LNCaP clone FGC (cell line): ENCODE results near the gene TST.

ENCODE experiments used
- DNase-seq: peaks from one replicate; pipeline ENCODE4 v3.0.0-alpha.2; 2011; ENCODE audit warnings: low read depth
- H3K4me3 ChIP-seq: 2 replicates; pipeline ENCODE4 v1.5.1; 2011; ENCODE audit warnings: mild to moderate bottlenecking, low read depth, low read length, control low read depth
- TF ChIP-seq, protein P1 (sequence below): IDR thresholded peaks from 2 replicates; pipeline ENCODE4 v1.5.1; 2012; ENCODE audit warnings: mild to moderate bottlenecking; ENCODE audit not compliant: control insufficient read depth, insufficient read depth; ENCODE audit errors: extremely low read depth

TST gene

DNA sequence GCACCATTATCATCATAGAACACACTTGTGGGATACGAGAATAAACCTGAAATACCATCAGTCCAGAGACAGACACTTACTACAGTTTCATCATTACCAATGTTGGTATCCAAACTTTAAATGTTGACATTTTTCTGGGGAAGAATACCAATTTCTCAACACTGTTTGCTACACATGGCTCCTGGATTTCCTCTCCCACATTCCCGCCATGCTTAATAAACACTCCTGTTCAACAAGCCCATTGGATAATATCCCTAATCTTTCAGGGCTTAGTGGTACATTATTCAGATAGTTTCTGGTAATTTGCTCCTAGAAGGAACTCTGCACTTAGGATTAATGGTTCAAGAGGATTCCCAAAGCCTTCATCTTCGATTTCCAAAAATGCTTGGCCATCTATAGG is 57.6 kb downstream of the TST start:
- H3K4me3 ChIP-seq = no peak overlapping the region
- no peak for DNase-seq
- TF ChIP-seq, protein P1, sequence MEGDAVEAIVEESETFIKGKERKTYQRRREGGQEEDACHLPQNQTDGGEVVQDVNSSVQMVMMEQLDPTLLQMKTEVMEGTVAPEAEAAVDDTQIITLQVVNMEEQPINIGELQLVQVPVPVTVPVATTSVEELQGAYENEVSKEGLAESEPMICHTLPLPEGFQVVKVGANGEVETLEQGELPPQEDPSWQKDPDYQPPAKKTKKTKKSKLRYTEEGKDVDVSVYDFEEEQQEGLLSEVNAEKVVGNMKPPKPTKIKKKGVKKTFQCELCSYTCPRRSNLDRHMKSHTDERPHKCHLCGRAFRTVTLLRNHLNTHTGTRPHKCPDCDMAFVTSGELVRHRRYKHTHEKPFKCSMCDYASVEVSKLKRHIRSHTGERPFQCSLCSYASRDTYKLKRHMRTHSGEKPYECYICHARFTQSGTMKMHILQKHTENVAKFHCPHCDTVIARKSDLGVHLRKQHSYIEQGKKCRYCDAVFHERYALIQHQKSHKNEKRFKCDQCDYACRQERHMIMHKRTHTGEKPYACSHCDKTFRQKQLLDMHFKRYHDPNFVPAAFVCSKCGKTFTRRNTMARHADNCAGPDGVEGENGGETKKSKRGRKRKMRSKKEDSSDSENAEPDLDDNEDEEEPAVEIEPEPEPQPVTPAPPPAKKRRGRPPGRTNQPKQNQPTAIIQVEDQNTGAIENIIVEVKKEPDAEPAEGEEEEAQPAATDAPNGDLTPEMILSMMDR = no peak
